MG63 (cell line): ENCODE measurements around the gene VEZF1. TPM values are rescaled to one million over a fixed set of nuclear protein-coding genes. Genes with fewer than 3 reads are reported as not detected.
"Not testable (repeated sequence)": the region's sequence is repeated elsewhere in the genome, so short reads cannot be mapped to it uniquely, and the experiment has no call there.

ENCODE experiments used
- DNase-seq: peaks from one replicate; pipeline ENCODE4 v3.0.0-alpha.2; 2020
- H3K27me3 ChIP-seq: fragments of 250-450 bp; sonication (Bioruptor Pico); 2 replicates; pipeline ENCODE4 v1.5.1; 2020; ENCODE audit warnings: mild to moderate bottlenecking, moderate library complexity
- H3K36me3 ChIP-seq: fragments of 250-450 bp; sonication (Bioruptor Pico); 2 replicates; pipeline ENCODE4 v1.5.1; 2020; ENCODE audit warnings: mild to moderate bottlenecking, moderate library complexity
- H3K4me3 ChIP-seq: fragments of 250-450 bp; sonication (Bioruptor Pico); 2 replicates; pipeline ENCODE4 v1.5.1; 2020; ENCODE audit warnings: mild to moderate bottlenecking, moderate library complexity
- H3K9me3 ChIP-seq: fragments of 250-450 bp; sonication (Bioruptor Pico); 2 replicates; pipeline ENCODE4 v1.5.1; 2020; ENCODE audit warnings: mild to moderate bottlenecking, moderate library complexity
- total RNA-seq: library from RNA; depleted of rRNA; stranded (reverse); fragments of >200 nt; shearing (Covaris generic); gene quantifications from 2 replicates; pipeline ENCODE4 v1.2.3, GENCODE V29; 2014; ENCODE audit warnings: low replicate concordance

The VEZF1 gene
- total RNA-seq, 1 experiment from 2014 or later, result 30.6 TPM

GRCh38 chr17:57984936-57985674 is 2.9 kb downstream of the VEZF1 start:
- Histone ChIP-seq H3K36me3 (peaks cover 51% of the 10 kb centered on the region), H3K27me3 (no peaks in the 10 kb centered on the region), H3K4me3 (peak overlapping the region; percentile 86), H3K9me3 (no peaks in the 10 kb centered on the region)
- DNase-seq, result no peak

- H3K36me3 ChIP-seq, result peaks cover 54% of the 10 kb centered on the region
- no peaks in the 10 kb centered on the region for H3K9me3 ChIP-seq
- no peak for DNase-seq
- no peak overlapping the region for H3K4me3 ChIP-seq
- no peaks in the 10 kb centered on the region for H3K27me3 ChIP-seq
Observed at GRCh38 chr17:57984261-57984890, 3.7 kb downstream of the VEZF1 start.

GRCh38 chr17:57983446-57983845 is 4.6 kb downstream of the VEZF1 start:
- DNase-seq, result no peak
- peaks cover 62% of the 10 kb centered on the region for H3K36me3 ChIP-seq

GRCh38 chr17:57982452-57983170 is 5.4 kb downstream of the VEZF1 start:
- no peak for DNase-seq
- Histone ChIP-seq H3K9me3 (no peaks in the 10 kb centered on the region), H3K27me3 (no peaks in the 10 kb centered on the region), H3K4me3 (no peak overlapping the region), H3K36me3 (peaks cover 68% of the 10 kb centered on the region)

More at GRCh38 chr17:57983446-57983845, 4.6 kb downstream of the VEZF1 start:
- H3K4me3 ChIP-seq, result no peak overlapping the region
- H3K9me3 ChIP-seq, result no peaks in the 10 kb centered on the region
- no peaks in the 10 kb centered on the region for H3K27me3 ChIP-seq

DNA sequence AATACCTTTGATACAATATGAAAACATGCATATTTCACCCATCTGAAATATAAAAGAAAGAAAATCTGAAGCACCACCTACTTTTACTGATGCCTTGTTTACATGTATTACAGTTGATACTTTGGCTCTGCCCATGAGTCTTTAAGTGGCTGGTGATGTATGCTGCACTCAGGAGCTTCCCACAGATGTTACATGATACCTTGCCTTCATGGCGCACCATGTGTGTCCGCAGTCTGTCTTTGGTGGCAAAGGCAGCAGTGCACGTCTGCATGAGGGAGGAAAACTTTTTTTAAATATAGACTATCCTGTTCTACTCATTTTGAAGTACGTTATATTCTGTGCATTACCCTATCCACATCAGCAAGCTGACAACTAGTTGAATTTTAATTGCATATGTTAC is 7.5 kb downstream of the VEZF1 start:
- no peak for DNase-seq
- Histone ChIP-seq H3K36me3 (peaks cover 89% of the 10 kb centered on the region), H3K9me3 (no peaks in the 10 kb centered on the region), H3K4me3 (no peak overlapping the region), H3K27me3 (no peaks in the 10 kb centered on the region)

DNA sequence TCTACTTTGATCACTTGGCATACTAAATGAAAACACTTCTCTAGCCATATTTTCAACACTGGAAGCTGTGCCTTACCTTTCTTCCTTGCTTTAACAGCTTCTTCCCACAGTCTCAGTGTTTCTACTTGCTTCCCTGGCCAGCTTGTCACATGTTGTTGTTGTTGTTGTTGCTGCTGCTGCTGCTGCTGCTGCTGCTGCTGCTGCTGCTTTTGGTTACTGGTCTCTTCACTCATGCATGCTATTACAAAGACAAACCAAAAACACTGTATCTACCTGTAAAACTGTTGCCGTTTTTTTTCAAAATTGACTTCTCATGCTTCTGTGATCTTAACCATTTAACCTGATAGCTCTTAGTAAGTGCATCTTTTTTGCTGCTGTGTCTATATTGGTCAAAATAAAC is 9.0 kb downstream of the VEZF1 start:
- Histone ChIP-seq H3K4me3 (no peak overlapping the region), H3K36me3 (peaks cover 91% of the 10 kb centered on the region), H3K9me3 (no peaks in the 10 kb centered on the region), H3K27me3 (no peaks in the 10 kb centered on the region)
- no peak for DNase-seq

GRCh38 chr17:57976594-57976993 is 11.5 kb downstream of the VEZF1 start:
- Histone ChIP-seq H3K27me3 (no peaks in the 10 kb centered on the region), H3K36me3 (peaks cover 83% of the 10 kb centered on the region), H3K9me3 (no peaks in the 10 kb centered on the region), H3K4me3 (no peak overlapping the region)
- DNase-seq, result no peak

DNA sequence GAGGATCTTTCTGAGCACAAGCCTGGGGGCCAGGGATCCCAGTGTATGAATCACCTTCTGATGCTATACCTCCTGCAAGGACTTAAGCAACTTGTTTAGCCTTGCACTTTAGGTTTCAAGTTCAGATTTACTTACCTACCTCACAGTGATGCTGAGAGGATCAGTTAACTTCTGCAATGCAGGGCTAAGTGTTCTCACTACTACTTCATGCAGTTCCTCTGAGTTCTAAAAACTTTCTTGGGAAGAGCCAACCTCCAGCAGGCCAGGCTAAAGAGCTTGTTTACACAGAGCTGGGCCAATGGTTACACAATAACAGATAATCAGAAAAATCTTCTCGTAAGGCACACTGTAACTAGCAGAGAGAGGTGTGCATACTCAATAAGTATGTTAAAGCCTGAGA is 13.0 kb downstream of the VEZF1 start:
- Histone ChIP-seq H3K4me3 (no peak overlapping the region), H3K36me3 (peaks cover 68% of the 10 kb centered on the region), H3K27me3 (no peaks in the 10 kb centered on the region), H3K9me3 (no peaks in the 10 kb centered on the region)
- DNase-seq, result no peak

GRCh38 chr17:57974053-57974824 is 13.8 kb downstream of the VEZF1 start:
- H3K9me3 ChIP-seq, H3K4me3 ChIP-seq, H3K27me3 ChIP-seq, DNase-seq: not testable (repeated sequence)
- peaks cover 65% of the 10 kb centered on the region for H3K36me3 ChIP-seq

DNA sequence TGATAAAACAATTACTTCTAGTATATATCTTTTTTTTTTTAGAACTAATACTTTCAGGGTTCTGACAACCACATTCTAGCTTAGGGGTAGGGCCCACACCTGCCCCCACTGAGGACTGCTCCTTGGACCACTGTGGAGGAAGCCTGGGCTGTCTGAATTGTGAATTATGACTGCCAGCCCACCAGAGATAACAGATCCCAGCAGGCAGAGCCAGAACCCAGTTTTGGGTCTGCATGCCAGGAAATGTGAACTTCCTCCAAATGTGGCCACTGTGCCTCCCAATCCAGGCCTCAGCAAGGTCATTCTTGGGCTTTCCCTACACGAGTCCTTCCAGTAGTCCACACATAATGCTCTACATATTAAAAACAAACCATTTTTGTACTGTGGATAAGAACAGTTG is 15.9 kb downstream of the VEZF1 start:
- no peaks in the 10 kb centered on the region for H3K9me3 ChIP-seq
- H3K4me3 ChIP-seq, result no peak overlapping the region
- no peak for DNase-seq
- peaks cover 47% of the 10 kb centered on the region for H3K36me3 ChIP-seq
- H3K27me3 ChIP-seq, result no peaks in the 10 kb centered on the region

DNA sequence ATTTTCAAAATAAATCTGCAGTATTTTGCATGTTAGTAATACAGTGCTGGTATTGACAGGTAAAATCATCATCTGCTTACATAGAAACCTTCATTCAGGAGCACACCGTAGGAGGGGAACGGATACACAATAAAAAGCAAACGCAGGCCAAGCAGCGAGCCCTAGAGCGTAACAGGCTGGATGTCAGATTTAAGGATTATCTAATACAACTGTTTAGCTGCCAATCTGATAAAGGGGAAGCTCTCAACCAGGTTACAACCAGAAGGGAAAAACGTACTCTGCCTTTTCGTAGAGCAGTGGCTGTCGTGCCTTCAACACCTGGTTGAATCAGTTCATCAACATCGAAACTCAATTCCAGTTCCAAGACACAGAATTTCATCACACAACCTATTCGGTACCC is 16.5 kb downstream of the VEZF1 start:
- DNase-seq, result no peak
- Histone ChIP-seq H3K36me3 (peaks cover 42% of the 10 kb centered on the region), H3K9me3 (no peaks in the 10 kb centered on the region), H3K4me3 (no peak overlapping the region), H3K27me3 (no peaks in the 10 kb centered on the region)

GRCh38 chr17:57970710-57971109 is 17.3 kb downstream of the VEZF1 start:
- Histone ChIP-seq H3K27me3 (no peaks in the 10 kb centered on the region), H3K4me3 (no peak overlapping the region), H3K36me3 (peaks cover 33% of the 10 kb centered on the region), H3K9me3 (no peaks in the 10 kb centered on the region)
- no peak for DNase-seq

DNA sequence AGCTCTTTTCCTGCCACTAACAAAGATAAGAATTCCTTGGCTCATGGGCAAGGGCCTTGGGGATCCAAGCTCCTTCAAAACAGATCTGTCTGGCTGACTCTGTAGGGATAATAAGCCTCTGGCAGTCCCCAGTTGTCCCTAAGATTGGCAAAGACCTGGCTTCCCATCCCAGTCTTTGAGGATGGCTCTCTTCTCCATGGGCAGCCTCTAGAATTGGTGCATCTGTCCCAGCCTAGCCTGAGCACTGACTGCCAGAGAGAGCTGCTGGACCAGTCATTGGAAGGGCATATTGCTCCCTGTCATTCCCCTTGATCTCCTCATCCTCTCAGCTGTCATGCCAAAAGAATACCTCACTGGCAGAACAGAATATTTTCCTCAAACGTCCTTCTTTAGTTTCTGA is 19.6 kb downstream of the VEZF1 start:
- DNase-seq, result no peak
- Histone ChIP-seq H3K36me3 (peaks cover 12% of the 10 kb centered on the region), H3K27me3 (no peaks in the 10 kb centered on the region), H3K4me3 (no peak overlapping the region), H3K9me3 (no peaks in the 10 kb centered on the region)

DNA sequence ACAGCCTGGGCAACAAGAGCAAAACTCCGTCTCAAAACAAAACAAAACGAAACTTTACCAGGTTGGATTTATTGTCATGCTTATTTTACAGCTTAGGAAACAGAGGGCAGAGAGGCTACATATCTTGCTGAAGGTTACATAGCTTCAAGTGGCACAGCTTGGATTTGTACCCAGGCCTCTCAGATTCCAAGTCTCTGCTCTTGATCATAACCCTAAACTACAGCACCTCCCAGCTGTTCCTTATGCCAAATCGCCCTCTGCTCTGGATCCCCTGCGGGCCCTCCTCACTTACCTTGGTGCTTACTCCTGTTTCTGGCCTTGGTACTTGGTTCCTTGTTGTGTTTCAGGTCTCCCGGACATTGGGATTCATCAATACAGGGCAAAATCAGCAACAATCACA is 21.2 kb downstream of the VEZF1 start:
- H3K9me3 ChIP-seq, result no peaks in the 10 kb centered on the region
- DNase-seq, result no peak
- no peaks in the 10 kb centered on the region for H3K36me3 ChIP-seq
- H3K4me3 ChIP-seq, result no peak overlapping the region
- H3K27me3 ChIP-seq, result no peaks in the 10 kb centered on the region

DNA sequence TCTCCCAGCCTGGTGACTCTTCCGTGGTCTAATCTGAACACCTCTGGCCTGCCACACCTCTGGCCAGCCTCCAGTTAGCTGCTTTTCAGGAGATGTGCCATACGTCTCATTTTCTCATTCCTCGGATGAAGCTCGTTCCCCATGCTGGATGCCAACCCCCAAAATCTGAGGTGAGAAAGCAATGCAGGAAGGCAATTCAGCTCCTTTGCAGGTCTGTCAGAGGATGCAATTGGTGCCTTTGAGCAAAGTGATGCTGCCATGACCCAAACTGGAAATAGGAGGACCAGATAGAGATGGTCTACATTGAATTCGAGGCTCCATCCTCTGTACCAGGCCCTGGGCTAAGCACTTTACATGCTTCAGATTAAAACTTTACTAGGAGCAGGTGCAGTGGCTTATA is 21.8 kb downstream of the VEZF1 start:
- DNase-seq, result no peak
- H3K4me3 ChIP-seq, result no peak overlapping the region
- no peaks in the 10 kb centered on the region for H3K36me3 ChIP-seq
- H3K27me3 ChIP-seq, result no peaks in the 10 kb centered on the region
- H3K9me3 ChIP-seq, result no peaks in the 10 kb centered on the region

DNA sequence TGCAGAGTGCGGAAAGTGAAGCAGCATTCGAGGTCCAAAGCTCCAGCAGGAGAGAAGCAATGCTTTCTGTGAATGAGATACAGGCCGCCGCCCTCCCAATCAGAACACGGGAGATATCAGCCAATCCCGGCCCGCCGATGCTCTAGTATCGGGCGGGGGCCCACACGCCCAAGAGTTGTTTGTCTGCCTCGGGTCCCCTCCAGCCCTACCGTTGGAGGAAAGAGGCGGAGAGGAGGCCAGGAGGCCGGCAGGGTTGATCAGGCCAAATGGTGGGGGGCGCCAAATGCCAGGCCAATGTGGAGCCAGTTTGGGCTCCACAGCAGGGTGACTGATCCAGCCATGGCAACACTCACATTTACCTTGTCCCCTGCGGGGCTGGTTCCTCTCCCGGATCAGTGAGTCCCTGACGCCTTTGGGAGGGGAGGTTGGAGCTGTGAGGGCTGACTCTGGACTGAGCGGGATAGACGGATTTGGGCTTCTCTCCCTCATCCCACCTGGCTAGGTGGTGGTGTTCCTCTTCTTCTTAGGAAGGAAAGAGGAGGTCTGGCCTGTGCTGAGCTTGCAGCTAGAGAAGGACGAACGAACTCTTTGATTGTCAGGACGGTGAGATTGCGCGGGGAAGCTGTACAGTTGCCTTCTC is 22.4 kb downstream of the VEZF1 start:
- DNase-seq, result no peak
- H3K27me3 ChIP-seq, result no peaks in the 10 kb centered on the region
- H3K36me3 ChIP-seq, result no peaks in the 10 kb centered on the region
- no peaks in the 10 kb centered on the region for H3K9me3 ChIP-seq
- no peak overlapping the region for H3K4me3 ChIP-seq

- H3K4me3 ChIP-seq, result no peak overlapping the region
- DNase-seq, result no peak
- no peaks in the 10 kb centered on the region for H3K36me3 ChIP-seq
- no peaks in the 10 kb centered on the region for H3K9me3 ChIP-seq
- no peaks in the 10 kb centered on the region for H3K27me3 ChIP-seq
Observed at GRCh38 chr17:57963149-57963511, 24.9 kb downstream of the VEZF1 start.
